Testis (tissue), 3 donors: ENCODE data around the gene PIGZ. TPM values are rescaled to one million over a fixed set of nuclear protein-coding genes. Genes with fewer than 3 reads are reported as not detected.

Experiments used
- DNase-seq: peaks from one replicate; pipeline ENCODE4 v3.0.0-alpha.2; 2019
- H3K27ac ChIP-seq, 2 donors: fragments of 200-600 bp; sonication (generic); one replicate each; pipeline ENCODE4 v1.5.1; 2019
- H3K27me3 ChIP-seq: fragments of 200-600 bp; sonication (generic); one replicate; pipeline ENCODE4 v1.5.1; 2019
- H3K36me3 ChIP-seq: fragments of 200-600 bp; sonication (generic); one replicate; pipeline ENCODE4 v1.5.1; 2017; ENCODE audit warnings: low read depth; ENCODE audit errors: missing control alignments
- H3K4me1 ChIP-seq: fragments of 200-600 bp; sonication (generic); one replicate; pipeline ENCODE4 v1.5.1; 2019
- H3K4me3 ChIP-seq, 2 donors: fragments of 200-600 bp; sonication (generic); one replicate each; pipeline ENCODE4 v1.5.1; 2017 to 2019
- H3K9me3 ChIP-seq: fragments of 200-600 bp; sonication (generic); one replicate; pipeline ENCODE4 v1.5.1; 2017
- POLR2A ChIP-seq: fragments of 450-650 bp; IDR thresholded peaks from one replicate; pipeline ENCODE4 v1.6.1; 2017; ENCODE audit warnings: antibody characterized with exemption, mild to moderate bottlenecking, moderate library complexity
- WGBS, 2 donors: methylation state at CpG; one replicate each; pipeline ENCODE4 v1.1.5; 2018; 5-methylcytosine and 5-hydroxymethylcytosine counted together
- intact Hi-C: fragments of 100-400 bp; cut with DNase I; formaldehyde crosslinking; loops from one replicate; pipeline ENCODE4 v1.15.1; 2023; ENCODE audit warnings: low total_unique reads
- polyA plus RNA-seq: library from polyadenylated mRNA; stranded (reverse); fragments of 350-450 nt; fragmentation: Illumina TruSeq; extraction: RNeasy Lipid Tissue Mini Kit (QIAGEN cat#74804); gene quantifications from one replicate; pipeline ENCODE4 v1.2.3, GENCODE V29; 2014; ENCODE audit warnings: low read depth, low replicate concordance; ENCODE audit not compliant: insufficient read depth
- total RNA-seq, 2 donors: library from RNA; depleted of rRNA; stranded (reverse); fragments of >200 nt; gene quantifications; one replicate each; pipeline ENCODE4 v1.2.3, GENCODE V29; 2016
- TF ChIP-seq, protein P1 (sequence below), 3 experiments: fragments of 450-650 bp in 2 of 3; fragments of 200-600 bp in 1 of 3; sonication (generic) in 1 of 3; IDR thresholded peaks; one replicate each; pipeline ENCODE4 v1.5.1; 2016 to 2019; ENCODE audit warnings: antibody characterized with exemption in 3 of 3, mild to moderate bottlenecking in 2 of 3, moderate library complexity in 1 of 3

Gene PIGZ
- total and polyA plus RNA-seq, 3 donors from 2014 or later = 3.0 to 4.5 (median 3.9) TPM

DNA sequence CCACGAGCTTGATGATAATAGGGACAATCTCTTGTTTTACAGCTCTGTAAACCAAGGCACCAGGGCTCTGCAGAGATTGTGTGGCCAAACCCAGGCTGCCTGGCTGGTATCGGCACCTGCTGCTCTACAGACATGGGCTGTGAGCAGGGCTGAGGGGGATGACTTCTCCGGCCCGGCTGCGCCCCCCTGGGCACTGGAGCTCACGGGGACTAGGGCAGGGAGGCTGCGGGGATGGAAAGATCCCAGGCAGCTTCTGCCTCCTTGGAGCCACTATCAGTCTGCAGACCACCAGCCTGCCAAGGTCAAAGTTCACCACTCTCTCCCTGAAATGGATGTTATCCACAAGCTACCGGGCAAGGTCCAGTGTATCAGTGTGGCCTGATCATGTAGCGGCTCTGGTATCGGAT, 22.0 kb upstream of the PIGZ start:
- no peaks in the 10 kb centered on the region for H3K36me3 ChIP-seq
- no peak overlapping the region for H3K4me3 ChIP-seq
- no peak for DNase-seq
- TF ChIP-seq POLR2A = no peak
- TF ChIP-seq, protein P1, sequence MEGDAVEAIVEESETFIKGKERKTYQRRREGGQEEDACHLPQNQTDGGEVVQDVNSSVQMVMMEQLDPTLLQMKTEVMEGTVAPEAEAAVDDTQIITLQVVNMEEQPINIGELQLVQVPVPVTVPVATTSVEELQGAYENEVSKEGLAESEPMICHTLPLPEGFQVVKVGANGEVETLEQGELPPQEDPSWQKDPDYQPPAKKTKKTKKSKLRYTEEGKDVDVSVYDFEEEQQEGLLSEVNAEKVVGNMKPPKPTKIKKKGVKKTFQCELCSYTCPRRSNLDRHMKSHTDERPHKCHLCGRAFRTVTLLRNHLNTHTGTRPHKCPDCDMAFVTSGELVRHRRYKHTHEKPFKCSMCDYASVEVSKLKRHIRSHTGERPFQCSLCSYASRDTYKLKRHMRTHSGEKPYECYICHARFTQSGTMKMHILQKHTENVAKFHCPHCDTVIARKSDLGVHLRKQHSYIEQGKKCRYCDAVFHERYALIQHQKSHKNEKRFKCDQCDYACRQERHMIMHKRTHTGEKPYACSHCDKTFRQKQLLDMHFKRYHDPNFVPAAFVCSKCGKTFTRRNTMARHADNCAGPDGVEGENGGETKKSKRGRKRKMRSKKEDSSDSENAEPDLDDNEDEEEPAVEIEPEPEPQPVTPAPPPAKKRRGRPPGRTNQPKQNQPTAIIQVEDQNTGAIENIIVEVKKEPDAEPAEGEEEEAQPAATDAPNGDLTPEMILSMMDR (IDR thresholded peaks at IDR 0.05) = no peak
- no peaks in the 10 kb centered on the region for H3K9me3 ChIP-seq
- H3K4me1 ChIP-seq = peaks cover 10% of the 10 kb centered on the region
- H3K27ac ChIP-seq = no peak overlapping the region
- intact Hi-C loops = no loop called here
- H3K27me3 ChIP-seq = no peaks in the 10 kb centered on the region
- 93 to 100% methylated on average over 6 to 10 of the region's 10 CpGs for WGBS, 2 donors

DNA sequence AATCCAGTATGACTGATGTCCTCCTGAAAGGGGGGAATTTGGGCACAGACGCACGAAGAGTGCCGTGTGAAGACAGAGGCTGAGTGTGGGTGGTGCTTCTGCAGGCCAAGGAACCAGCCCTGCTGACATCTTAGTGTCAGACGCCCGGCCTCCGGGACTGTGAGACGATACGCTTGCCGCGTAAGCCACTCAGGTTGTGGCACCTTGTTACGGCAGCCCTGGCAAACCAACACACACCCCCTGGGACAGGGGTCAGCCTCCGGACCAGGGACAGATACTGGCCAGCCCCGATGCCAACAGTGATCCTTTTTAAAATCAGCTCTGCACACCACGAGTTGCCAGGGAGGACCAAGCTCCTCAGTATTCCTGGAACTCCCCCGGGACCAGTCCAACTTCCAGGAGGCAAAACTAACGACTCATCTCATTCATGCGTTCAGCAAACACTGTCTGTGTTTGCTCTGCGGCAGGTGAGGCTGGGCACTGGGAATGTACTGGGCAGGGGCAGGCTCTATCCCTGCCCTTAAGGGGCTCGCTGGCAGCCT, 21.2 kb upstream of the PIGZ start:
- Histone ChIP-seq H3K4me3 (no peak overlapping the region), H3K36me3 (no peaks in the 10 kb centered on the region), H3K4me1 (peaks cover 10% of the 10 kb centered on the region), H3K27me3 (no peaks in the 10 kb centered on the region), H3K9me3 (no peaks in the 10 kb centered on the region), H3K27ac (no peak overlapping the region)
- no peak for DNase-seq
- WGBS, 2 donors = 86 to 88% methylated on average over 15 to 19 of the region's 19 CpGs
- TF ChIP-seq, protein P1 (IDR thresholded peaks at IDR 0.05) = no peak
- no peak for TF ChIP-seq POLR2A
- intact Hi-C loops = no loop called here

DNA sequence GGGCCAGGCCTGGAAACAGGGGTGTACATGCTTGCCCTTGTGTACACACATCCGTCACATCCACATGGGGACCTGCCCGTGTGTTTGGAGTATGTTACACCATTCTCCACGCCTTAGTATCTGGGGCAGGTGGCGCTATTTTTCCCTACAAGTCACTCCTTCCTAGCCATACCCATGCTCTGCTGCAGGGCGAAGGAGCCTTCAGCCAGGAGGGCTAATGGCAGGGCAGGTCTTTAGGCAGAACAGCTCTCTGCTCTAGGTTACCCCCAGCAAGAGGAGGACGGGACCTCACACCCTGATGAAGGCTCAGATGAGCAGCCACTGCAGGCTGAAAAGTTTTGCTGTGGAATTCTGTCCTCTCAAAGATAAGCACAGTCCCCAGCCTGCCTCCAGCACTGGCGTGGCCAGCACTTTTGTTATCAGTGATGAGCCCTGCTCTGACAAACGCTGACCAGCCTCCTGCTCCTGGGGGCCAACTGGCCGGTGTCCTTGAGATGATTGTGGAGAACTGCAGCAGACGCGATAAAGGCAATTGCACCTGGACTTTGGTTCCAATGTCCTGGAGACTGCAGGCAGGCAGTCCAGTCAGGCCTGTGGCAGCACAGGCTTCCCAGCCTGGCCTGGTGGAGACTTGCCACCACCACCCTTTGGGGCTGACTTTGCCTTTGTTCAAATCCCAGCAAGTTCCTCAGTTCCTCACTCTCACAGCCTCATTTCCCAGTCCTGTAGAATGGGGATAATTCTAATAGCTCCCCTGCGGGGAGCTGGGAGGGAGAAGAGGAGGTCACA, 19.8 kb upstream of the PIGZ start:
- no peaks in the 10 kb centered on the region for H3K9me3 ChIP-seq
- TF ChIP-seq, protein P1 (IDR thresholded peaks at IDR 0.05) = no peak
- TF ChIP-seq POLR2A = no peak
- peaks cover 10% of the 10 kb centered on the region for H3K4me1 ChIP-seq
- H3K36me3 ChIP-seq = no peaks in the 10 kb centered on the region
- WGBS, 2 donors = 42 to 61% methylated on average over 8 to 12 of the region's 12 CpGs
- no peak overlapping the region for H3K4me3 ChIP-seq
- no peak overlapping the region for H3K27ac ChIP-seq
- no peaks in the 10 kb centered on the region for H3K27me3 ChIP-seq
- intact Hi-C loops = no loop called here
- DNase-seq = peak; percentile 48

DNA sequence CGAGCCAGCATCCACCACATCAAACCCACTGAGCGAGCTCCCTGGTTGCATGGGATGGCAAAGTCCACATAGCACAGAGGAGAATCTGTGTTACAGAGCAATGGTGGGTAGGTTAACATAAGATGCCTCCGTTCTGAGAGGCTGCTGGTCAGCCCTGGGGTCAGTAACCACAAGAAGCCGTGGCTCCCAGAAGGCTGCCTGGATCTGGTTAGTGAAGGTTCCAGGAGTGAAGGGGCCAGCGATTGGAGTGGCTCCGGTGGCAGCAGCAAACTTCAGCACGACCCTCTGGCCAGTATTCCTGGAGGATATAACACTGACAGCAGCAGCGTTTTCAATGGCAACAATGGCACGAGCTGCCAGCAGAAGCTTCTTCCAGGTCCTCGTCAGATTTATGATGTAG, 18.4 kb upstream of the PIGZ start:
- TF ChIP-seq POLR2A = no peak
- TF ChIP-seq, protein P1 (IDR thresholded peaks at IDR 0.05) = no peak
- 88 to 91% methylated on average over 9 to 10 of the region's 10 CpGs for WGBS, 2 donors
- no peak for DNase-seq
- Histone ChIP-seq H3K27me3 (no peaks in the 10 kb centered on the region), H3K27ac (no peak overlapping the region), H3K9me3 (no peaks in the 10 kb centered on the region), H3K4me1 (peaks cover 10% of the 10 kb centered on the region), H3K36me3 (no peaks in the 10 kb centered on the region), H3K4me3 (no peak overlapping the region)
- intact Hi-C loops = no loop called here
